ENCODE data around the gene PSPN.

PSPN gene

DNA sequence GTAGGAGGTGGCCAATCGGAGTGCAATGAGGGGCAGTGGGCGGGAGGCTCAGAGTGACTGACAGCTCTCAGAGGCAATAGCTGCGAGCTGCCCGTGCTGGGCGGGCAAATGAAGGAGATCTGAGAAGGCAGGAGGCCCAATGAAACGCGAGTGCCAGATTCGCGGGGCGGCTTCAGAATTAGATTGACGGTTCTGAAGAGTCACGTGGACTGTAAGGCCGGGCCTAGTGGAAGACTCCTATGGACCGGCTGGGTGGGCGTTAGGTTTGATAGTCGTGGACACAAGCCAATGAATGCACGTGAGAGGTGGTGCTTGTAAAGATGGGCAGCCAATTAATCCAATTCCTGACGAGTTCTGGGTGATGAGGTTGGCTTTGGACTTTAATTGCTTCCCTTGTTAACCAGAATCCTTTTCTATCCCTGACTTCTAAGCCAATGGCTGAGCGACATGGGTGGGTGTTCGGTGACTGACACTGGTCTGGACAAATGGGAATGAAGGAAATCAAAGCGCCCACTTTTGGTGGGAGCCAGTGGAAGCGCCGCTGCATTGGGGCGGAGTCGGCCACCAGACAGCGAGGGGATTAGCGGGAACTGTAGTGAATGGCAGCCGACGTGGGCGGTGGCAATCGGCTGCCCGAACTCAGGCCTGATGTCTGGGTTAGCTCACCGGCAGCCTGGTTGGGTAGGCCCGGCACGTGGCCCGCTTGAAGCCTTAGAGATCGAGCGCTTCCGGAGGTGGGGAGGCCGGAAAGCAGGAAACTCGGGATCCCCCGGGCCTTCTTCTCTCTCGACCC, 49.4 kb upstream of the PSPN start (continued):
- no peak for TF ChIP-seq PRDM2 (tag by site-specific recombination; IDR thresholded peaks at IDR 0.05; ENCODE audit: borderline replicate concordance)

DNA sequence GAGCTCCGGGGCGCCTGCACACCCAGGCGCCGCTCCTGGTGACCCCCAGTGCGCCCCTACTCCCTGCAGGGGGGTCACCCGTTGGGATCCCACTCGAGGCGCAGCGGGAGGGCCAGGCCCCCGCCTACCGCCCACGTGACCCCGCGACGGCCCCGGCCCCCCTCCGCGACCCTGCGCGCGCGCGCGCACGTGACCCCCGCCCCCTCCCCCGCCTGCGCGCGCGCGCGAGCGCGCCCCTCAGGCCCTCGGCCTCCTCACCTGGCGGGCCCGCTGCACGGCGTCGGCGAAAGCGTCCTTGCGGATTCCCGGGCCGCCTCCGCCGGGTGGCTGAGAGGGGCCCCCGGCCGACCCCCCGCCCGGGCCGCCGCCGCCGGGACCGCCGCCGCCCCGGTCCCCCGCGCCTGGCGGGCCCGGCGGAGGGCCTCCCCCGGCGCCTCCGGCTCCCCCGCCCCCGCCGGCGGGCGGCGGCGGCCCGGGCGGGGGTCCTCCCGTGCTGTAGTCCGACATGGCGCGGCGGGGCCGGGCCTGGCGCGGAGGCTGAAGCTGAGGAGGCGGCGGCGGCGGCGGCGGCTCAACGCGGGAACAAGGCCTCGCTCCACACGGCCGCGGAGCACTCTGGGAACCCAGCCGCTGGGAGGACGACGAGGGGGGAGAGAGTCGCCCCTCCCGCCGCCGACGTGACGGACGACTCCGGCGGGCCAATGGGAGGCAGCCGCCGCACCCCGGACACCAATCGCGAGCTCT, 48.6 kb upstream of the PSPN start, which contains the start of gene KHSRP:
Gene KHSRP (minus strand): TSS at position 617 of the 744 bp plus-strand sequence. CDS start 110 bp downstream, at position 507.
- H3K36me3 ChIP-seq (ENCODE audit: control insufficient read depth in 2 of 2, insufficient read depth in 1 of 2, low read length in 2 of 2) = peaks cover 6 to 40% of the 10 kb centered on the region in 2 experiments; a peak in 2 of 3 replicates
- CTCF ChIA-PET = interaction anchor here (0.6 kb wide), 1 partner anchor 503 kb away, joined by 3 read pairs; no protein-coding TSS in a partner anchor
- peak within 1 kb of the TSS; percentile 84 for H3K4me3 ChIP-seq (ENCODE audit: low read depth, low read length)
- H3K9me3 ChIP-seq (ENCODE audit: control insufficient read depth, insufficient read depth, low read depth, low read length) = no peaks in the 10 kb centered on the region
- POLR2A ChIA-PET = interaction anchor here (0.5 to 2.1 kb wide), 24 partner anchors 8 to 412 kb away, joined by 3 to 25 read pairs (median 4); partner anchors contain the start of genes ALKBH7, CLPP, GPR108 and GTF2F1
- H3K4me1 ChIP-seq (ENCODE audit: control insufficient read depth, insufficient read depth, low read length) = peaks cover 7% of the 10 kb centered on the region
- H3K27ac ChIP-seq (ENCODE audit: extremely low read depth, low read depth, low read length) = peak within 1 kb of the TSS; percentile 79
- TF ChIP-seq ZNF416 (tag by site-specific recombination; IDR thresholded peaks at IDR 0.05) (no peak), ZNF658 (tag by site-specific recombination; IDR thresholded peaks at IDR 0.05) (no peak), ZNF549 (tag by site-specific recombination; IDR thresholded peaks at IDR 0.05) (no peak), ZNF274 (IDR thresholded peaks at IDR 0.05; ENCODE audit: low read length) (no peak), ZNF274 (tag by site-specific recombination; IDR thresholded peaks at IDR 0.05; ENCODE audit: borderline replicate concordance) (no peak), REPIN1 (tag by site-specific recombination; IDR thresholded peaks at IDR 0.05; ENCODE audit: low read depth) (no peak), ZBTB17 (tag by site-specific recombination; IDR thresholded peaks at IDR 0.05) (no peak), ZNF76 (tag by site-specific recombination; IDR thresholded peaks at IDR 0.05; ENCODE audit: borderline replicate concordance, low read depth) (peak; percentile 84), ZNF184 (tag by site-specific recombination; IDR thresholded peaks at IDR 0.05) (no peak), ZNF174 (tag by site-specific recombination; IDR thresholded peaks at IDR 0.05) (no peak), ZBTB20 (tag by site-specific recombination; IDR thresholded peaks at IDR 0.05) (no peak), MZF1 (tag by site-specific recombination; IDR thresholded peaks at IDR 0.05; ENCODE audit: borderline replicate concordance) (no peak), ZIC2 (tag by site-specific recombination; IDR thresholded peaks at IDR 0.05) (peak; percentile 90), ZNF776 (tag by site-specific recombination; IDR thresholded peaks at IDR 0.05; ENCODE audit: borderline replicate concordance) (no peak), GLI4 (tag by site-specific recombination; IDR thresholded peaks at IDR 0.05) (no peak), PATZ1 (tag by site-specific recombination; IDR thresholded peaks at IDR 0.05) (peak; percentile 98), GLIS2 (tag by site-specific recombination; IDR thresholded peaks at IDR 0.05) (peak; percentile 50; the same call in 1 of the 2 replicates), ZFP69B (tag by site-specific recombination; IDR thresholded peaks at IDR 0.05) (no peak), ZNF473 (tag by site-specific recombination; IDR thresholded peaks at IDR 0.05) (no peak), ZNF645 (tag by site-specific recombination; IDR thresholded peaks at IDR 0.05) (no peak), HOXC10 (CRISPR knock-in tag; IDR thresholded peaks at IDR 0.05) (peak; percentile 77; the same call in 1 of the 2 replicates), ZSCAN23 (tag by site-specific recombination; IDR thresholded peaks at IDR 0.05) (no peak)
- TF ChIP-seq, protein P1, sequence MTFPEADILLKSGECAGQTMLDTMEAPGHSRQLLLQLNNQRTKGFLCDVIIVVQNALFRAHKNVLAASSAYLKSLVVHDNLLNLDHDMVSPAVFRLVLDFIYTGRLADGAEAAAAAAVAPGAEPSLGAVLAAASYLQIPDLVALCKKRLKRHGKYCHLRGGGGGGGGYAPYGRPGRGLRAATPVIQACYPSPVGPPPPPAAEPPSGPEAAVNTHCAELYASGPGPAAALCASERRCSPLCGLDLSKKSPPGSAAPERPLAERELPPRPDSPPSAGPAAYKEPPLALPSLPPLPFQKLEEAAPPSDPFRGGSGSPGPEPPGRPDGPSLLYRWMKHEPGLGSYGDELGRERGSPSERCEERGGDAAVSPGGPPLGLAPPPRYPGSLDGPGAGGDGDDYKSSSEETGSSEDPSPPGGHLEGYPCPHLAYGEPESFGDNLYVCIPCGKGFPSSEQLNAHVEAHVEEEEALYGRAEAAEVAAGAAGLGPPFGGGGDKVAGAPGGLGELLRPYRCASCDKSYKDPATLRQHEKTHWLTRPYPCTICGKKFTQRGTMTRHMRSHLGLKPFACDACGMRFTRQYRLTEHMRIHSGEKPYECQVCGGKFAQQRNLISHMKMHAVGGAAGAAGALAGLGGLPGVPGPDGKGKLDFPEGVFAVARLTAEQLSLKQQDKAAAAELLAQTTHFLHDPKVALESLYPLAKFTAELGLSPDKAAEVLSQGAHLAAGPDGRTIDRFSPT (tag by site-specific recombination; IDR thresholded peaks at IDR 0.05) = no peak

Measured in HEK293 (cell line).